Umbilical cord (tissue), 2 donors: ENCODE data around the gene SYK. TPM values are rescaled to one million over a fixed set of nuclear protein-coding genes. Genes with fewer than 3 reads are reported as not detected.

Experiments
- DNase-seq: peaks from one replicate; pipeline ENCODE4 v3.0.0-alpha.2; 2015; ENCODE audit warnings: low spot score
- total RNA-seq: library from RNA; depleted of rRNA; stranded (reverse); fragments of >200 nt; gene quantifications from one replicate; pipeline ENCODE4 v1.2.3, GENCODE V29; 2014; ENCODE audit warnings: low replicate concordance; ENCODE audit not compliant: insufficient read depth

Gene SYK
- total RNA-seq, 1 donor from 2014 or later, result 9.6 TPM

GRCh38 chr9:90822866-90823265 is 21.2 kb downstream of the SYK start:
- no peak for DNase-seq

- DNase-seq, result no peak
Measured at GRCh38 chr9:90825586-90825985, 24.0 kb downstream of the SYK start.

- no peak for DNase-seq
Measured at GRCh38 chr9:90826326-90827020, 24.9 kb downstream of the SYK start.

GRCh38 chr9:90827181-90827871 is 25.7 kb downstream of the SYK start:
- DNase-seq, result no peak

GRCh38 chr9:90830051-90830450 is 28.4 kb downstream of the SYK start:
- no peak for DNase-seq

GRCh38 chr9:90830977-90831376 is 29.4 kb downstream of the SYK start:
- DNase-seq, result no peak

GRCh38 chr9:90832261-90832660 is 30.6 kb downstream of the SYK start:
- DNase-seq, result no peak

GRCh38 chr9:90834828-90835595 is 33.4 kb downstream of the SYK start:
- no peak for DNase-seq

GRCh38 chr9:90836411-90837080 is 34.9 kb downstream of the SYK start:
- DNase-seq, result no peak

GRCh38 chr9:90838098-90838497 is 36.5 kb downstream of the SYK start:
- DNase-seq, result no peak

- DNase-seq, result no peak
Measured at GRCh38 chr9:90838581-90839154, 37.0 kb downstream of the SYK start.

- no peak for DNase-seq
Measured at GRCh38 chr9:90839183-90839728, 37.6 kb downstream of the SYK start.

- no peak for DNase-seq
Measured at GRCh38 chr9:90840696-90841095, 39.1 kb downstream of the SYK start.

GRCh38 chr9:90841213-90841612 is 39.6 kb downstream of the SYK start:
- DNase-seq, result no peak

GRCh38 chr9:90841615-90842014 is 40.0 kb downstream of the SYK start:
- no peak for DNase-seq

GRCh38 chr9:90842176-90842777 is 40.7 kb downstream of the SYK start:
- DNase-seq, result no peak

- DNase-seq, result no peak
Measured at GRCh38 chr9:90842996-90843395, 41.4 kb downstream of the SYK start.

- no peak for DNase-seq
Measured at GRCh38 chr9:90843525-90843924, 41.9 kb downstream of the SYK start.

- no peak for DNase-seq
Measured at GRCh38 chr9:90844326-90844725, 42.7 kb downstream of the SYK start.

GRCh38 chr9:90846770-90847419 is 45.3 kb downstream of the SYK start:
- no peak for DNase-seq
